ENCODE results near the gene ADAM22. TPM values are rescaled to one million over a fixed set of nuclear protein-coding genes. Genes with fewer than 3 reads are reported as not detected.

The ADAM22 gene
- total and polyA plus RNA-seq, 10 donors, result 0.43 to 4.4 (median 3.0) TPM

DNA sequence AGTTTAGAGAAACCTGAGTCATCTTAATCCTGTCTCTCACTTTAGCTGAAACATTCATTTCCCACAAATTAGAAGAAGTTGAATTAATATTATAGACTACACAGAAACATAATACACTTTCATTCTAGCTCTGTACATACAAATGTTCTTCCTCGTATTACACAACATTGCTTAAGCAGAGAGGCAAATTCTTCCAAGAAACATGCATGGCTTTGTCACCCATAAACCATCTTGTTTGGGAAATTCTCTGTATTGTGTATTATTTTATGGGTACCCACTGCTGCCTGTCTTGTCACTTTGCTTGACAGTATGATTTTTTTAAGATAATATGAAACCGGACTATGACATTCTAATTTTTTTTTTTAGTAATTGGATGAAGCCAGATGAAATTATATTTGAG, 181.8 kb downstream of the ADAM22 start:
- intact Hi-C loops (cut with DNase I; ENCODE audit: low total_unique reads), result no loop called here

DNA sequence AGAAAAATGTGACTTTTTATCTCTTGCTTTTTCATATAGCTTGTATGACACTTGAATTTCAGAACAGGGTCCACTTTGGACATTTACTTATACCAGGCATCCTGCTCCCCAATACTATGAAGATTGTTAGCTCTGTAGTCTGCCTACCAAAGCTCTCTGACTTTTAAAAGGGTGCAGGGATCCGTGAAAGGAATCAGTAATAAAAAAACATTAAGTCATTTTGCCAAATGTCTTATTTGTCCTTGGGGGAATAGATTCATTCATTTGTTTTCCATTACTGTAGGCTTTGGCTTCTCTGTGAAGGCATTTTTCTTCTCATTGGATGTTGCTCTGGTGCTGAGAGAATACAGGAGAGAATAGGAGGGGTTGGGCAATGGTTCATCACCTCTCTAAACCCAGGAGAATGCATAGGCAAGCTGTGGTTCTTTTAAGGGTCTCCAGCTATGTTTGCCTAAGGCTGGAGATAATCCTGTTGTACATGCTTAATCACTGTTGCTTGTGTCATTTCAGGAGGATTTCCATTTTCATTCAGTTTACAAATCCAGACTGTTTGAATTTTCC, 182.3 kb downstream of the ADAM22 start:
- intact Hi-C loops (cut with DNase I; ENCODE audit: low total_unique reads), result no loop called here
- 66 to 87% (median 76%) methylated on average over 1 of the region's 1 CpG for WGBS, 5 donors
- TF ChIP-seq, protein P1, sequence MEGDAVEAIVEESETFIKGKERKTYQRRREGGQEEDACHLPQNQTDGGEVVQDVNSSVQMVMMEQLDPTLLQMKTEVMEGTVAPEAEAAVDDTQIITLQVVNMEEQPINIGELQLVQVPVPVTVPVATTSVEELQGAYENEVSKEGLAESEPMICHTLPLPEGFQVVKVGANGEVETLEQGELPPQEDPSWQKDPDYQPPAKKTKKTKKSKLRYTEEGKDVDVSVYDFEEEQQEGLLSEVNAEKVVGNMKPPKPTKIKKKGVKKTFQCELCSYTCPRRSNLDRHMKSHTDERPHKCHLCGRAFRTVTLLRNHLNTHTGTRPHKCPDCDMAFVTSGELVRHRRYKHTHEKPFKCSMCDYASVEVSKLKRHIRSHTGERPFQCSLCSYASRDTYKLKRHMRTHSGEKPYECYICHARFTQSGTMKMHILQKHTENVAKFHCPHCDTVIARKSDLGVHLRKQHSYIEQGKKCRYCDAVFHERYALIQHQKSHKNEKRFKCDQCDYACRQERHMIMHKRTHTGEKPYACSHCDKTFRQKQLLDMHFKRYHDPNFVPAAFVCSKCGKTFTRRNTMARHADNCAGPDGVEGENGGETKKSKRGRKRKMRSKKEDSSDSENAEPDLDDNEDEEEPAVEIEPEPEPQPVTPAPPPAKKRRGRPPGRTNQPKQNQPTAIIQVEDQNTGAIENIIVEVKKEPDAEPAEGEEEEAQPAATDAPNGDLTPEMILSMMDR (IDR thresholded peaks at IDR 0.05 in 8 of 11, conservative IDR thresholded peaks at IDR 0.05 in 3 of 11), result no peak
- TF ChIP-seq POLR2A (IDR thresholded peaks at IDR 0.05), result no peak
- TF ChIP-seq POLR2AphosphoS5 (IDR thresholded peaks at IDR 0.05), result no peak
- no peaks in the 10 kb centered on the region for H3K27me3 ChIP-seq (replicated peaks in 1 of 7)
- no peak overlapping the region for H3K4me3 ChIP-seq
- no peak for DNase-seq
- no peaks in the 10 kb centered on the region for H3K4me1 ChIP-seq
- no peaks in the 10 kb centered on the region for H3K9me3 ChIP-seq
- no peak overlapping the region for H3K27ac ChIP-seq
- H3K36me3 ChIP-seq, result no peaks in the 10 kb centered on the region

More for the DNA sequence above, 181.8 kb downstream of the ADAM22 start:
- Histone ChIP-seq H3K27me3 (replicated peaks in 1 of 7) (no peaks in the 10 kb centered on the region), H3K4me3 (no peak overlapping the region), H3K9me3 (no peaks in the 10 kb centered on the region), H3K27ac (no peak overlapping the region), H3K36me3 (no peaks in the 10 kb centered on the region), H3K4me1 (no peaks in the 10 kb centered on the region)
- WGBS, 5 donors, result 78 to 94% (median 90%) methylated on average over 2 of the region's 2 CpGs
- no peak for DNase-seq
- TF ChIP-seq, protein P1 (IDR thresholded peaks at IDR 0.05 in 8 of 11, conservative IDR thresholded peaks at IDR 0.05 in 3 of 11), result no peak
- TF ChIP-seq POLR2AphosphoS5 (IDR thresholded peaks at IDR 0.05) (no peak), POLR2A (IDR thresholded peaks at IDR 0.05) (no peak)

DNA sequence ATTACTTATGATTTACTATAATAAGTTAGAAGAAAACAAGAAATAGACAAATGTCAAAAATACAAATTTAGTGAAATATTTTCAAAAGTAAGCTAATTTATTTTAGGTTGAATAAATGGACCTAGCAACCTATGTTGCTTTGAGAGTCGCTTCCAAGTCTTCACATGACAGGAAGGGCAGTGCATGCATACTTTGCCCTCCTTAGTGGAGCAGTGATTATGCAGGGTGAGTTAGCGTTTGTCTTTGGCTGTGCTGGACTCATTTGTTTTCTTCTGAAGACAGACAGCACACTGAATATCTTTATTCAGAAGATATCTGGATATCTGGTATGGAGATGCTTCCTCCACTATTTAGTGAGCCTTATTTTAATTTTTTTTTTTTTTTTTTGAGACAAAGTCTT, 183.3 kb downstream of the ADAM22 start:
- no peaks in the 10 kb centered on the region for H3K4me1 ChIP-seq
- H3K27me3 ChIP-seq (replicated peaks in 1 of 7), result no peaks in the 10 kb centered on the region
- DNase-seq, result no peak
- intact Hi-C loops (cut with DNase I; ENCODE audit: low total_unique reads), result no loop called here
- H3K36me3 ChIP-seq, result no peaks in the 10 kb centered on the region
- no peak overlapping the region for H3K27ac ChIP-seq
- H3K9me3 ChIP-seq, result no peaks in the 10 kb centered on the region
- TF ChIP-seq, protein P1 (IDR thresholded peaks at IDR 0.05 in 8 of 11, conservative IDR thresholded peaks at IDR 0.05 in 3 of 11), result no peak
- TF ChIP-seq POLR2A (IDR thresholded peaks at IDR 0.05) (no peak), POLR2AphosphoS5 (IDR thresholded peaks at IDR 0.05) (no peak)
- WGBS, 5 donors, result 78 to 93% (median 79%) methylated on average over 2 of the region's 2 CpGs
- H3K4me3 ChIP-seq, result no peak overlapping the region

DNA sequence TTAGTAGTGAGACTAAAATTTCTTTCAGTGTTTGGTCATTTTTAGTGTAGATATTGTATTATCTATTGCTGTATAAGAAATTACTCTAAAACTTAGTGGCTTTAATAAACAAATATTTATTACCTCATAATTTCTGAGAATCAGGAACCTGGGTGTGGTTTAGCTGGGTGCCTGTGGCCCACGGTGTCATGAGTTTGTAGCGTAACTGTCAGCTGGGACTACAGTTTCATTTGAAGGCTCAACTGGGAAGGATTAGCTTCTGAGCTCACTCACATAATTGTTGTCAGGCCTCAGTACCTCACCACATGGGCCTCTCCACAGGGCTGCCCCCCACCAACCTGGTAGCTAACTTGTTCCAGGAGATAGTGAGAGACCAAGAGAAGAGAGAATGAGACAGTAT, 187.3 kb downstream of the ADAM22 start:
- 85 to 96% (median 91%) methylated on average over 2 of the region's 2 CpGs for WGBS, 5 donors
- intact Hi-C loops (cut with DNase I; ENCODE audit: low total_unique reads), result no loop called here
- DNase-seq, result no peak
- TF ChIP-seq, protein P1 (IDR thresholded peaks at IDR 0.05 in 8 of 11, conservative IDR thresholded peaks at IDR 0.05 in 3 of 11), result no peak
- TF ChIP-seq POLR2A (IDR thresholded peaks at IDR 0.05), result no peak
- TF ChIP-seq POLR2AphosphoS5 (IDR thresholded peaks at IDR 0.05), result no peak
- H3K4me1 ChIP-seq, result no peaks in the 10 kb centered on the region
- no peak overlapping the region for H3K4me3 ChIP-seq
- no peaks in the 10 kb centered on the region for H3K27me3 ChIP-seq (replicated peaks in 1 of 7)
- H3K36me3 ChIP-seq, result no peaks in the 10 kb centered on the region
- H3K9me3 ChIP-seq, result no peaks in the 10 kb centered on the region
- H3K27ac ChIP-seq, result no peak overlapping the region

Measured in spleen (tissue), 11 donors.